Measurements from ENCODE around the gene SPSB4. TPM values are rescaled to one million over a fixed set of nuclear protein-coding genes. Genes with fewer than 3 reads are reported as not detected.

SPSB4 gene
- total and polyA plus RNA-seq, 2 of the 8 experiments (the other 6 are each of a cell fraction or from before 2014, with no cell fraction given), result 15.1 to 17.2 TPM

GRCh38 chr3:141150081-141150830 lies 99.1 kb downstream of the SPSB4 start (continued):
- TF ChIP-seq NANOG (IDR thresholded peaks at IDR 0.05; ENCODE audit: insufficient read depth, low read depth, low read length, poor library complexity, severe bottlenecking) (no peak), POLR2AphosphoS5 (IDR thresholded peaks at IDR 0.05; ENCODE audit: low read depth, low read length) (no peak), GABPA (IDR thresholded peaks at IDR 0.05; ENCODE audit: borderline replicate concordance, insufficient read depth, low read length) (no peak), RXRA (IDR thresholded peaks at IDR 0.05; ENCODE audit: insufficient read depth, low read depth, low read length) (no peak), BACH1 (IDR thresholded peaks at IDR 0.05; ENCODE audit: low read length) (no peak), SP1 (IDR thresholded peaks at IDR 0.05; ENCODE audit: low read depth, low read length) (no peak), RAD21 (IDR thresholded peaks at IDR 0.05 in 1 of 2, conservative IDR thresholded peaks at IDR 0.05 in 1 of 2; ENCODE audit: low read depth in 2 of 2, low read length in 2 of 2) (peak; percentile 38 to 55; a peak in 3 of 4 replicates), CEBPB (IDR thresholded peaks at IDR 0.05; ENCODE audit: low read depth, low read length) (no peak), FOSL1 (IDR thresholded peaks at IDR 0.05; ENCODE audit: insufficient read depth, low read depth, low read length) (no peak)

All from H1 (cell line).